ENCODE results near the gene ACTN2. TPM values are rescaled to one million over a fixed set of nuclear protein-coding genes. Genes with fewer than 3 reads are reported as not detected.

ACTN2 gene
- total RNA-seq, 1 donor from 2014 or later = not detected

DNA sequence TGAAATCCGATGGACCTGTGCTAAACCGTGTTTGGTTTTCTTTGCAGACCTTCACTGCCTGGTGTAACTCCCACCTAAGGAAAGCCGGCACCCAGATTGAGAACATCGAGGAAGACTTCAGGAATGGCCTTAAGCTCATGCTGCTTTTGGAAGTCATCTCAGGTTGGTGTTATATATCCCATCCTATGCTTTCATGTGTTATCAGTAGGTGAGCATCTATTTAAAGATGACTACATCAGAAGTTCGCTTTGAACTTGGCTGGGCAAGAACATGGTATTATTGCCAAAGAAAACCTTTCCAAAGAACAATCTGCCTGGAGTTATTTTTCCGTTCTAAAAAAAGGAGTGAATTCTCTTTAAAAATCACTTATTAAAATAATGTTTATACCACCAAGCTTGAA, 31.5 kb downstream of the ACTN2 start:
- DNase-seq = no peak
- H3K27me3 Mint-ChIP-seq = peaks cover 6% of the 10 kb centered on the region
- TF ChIP-seq, protein P1, sequence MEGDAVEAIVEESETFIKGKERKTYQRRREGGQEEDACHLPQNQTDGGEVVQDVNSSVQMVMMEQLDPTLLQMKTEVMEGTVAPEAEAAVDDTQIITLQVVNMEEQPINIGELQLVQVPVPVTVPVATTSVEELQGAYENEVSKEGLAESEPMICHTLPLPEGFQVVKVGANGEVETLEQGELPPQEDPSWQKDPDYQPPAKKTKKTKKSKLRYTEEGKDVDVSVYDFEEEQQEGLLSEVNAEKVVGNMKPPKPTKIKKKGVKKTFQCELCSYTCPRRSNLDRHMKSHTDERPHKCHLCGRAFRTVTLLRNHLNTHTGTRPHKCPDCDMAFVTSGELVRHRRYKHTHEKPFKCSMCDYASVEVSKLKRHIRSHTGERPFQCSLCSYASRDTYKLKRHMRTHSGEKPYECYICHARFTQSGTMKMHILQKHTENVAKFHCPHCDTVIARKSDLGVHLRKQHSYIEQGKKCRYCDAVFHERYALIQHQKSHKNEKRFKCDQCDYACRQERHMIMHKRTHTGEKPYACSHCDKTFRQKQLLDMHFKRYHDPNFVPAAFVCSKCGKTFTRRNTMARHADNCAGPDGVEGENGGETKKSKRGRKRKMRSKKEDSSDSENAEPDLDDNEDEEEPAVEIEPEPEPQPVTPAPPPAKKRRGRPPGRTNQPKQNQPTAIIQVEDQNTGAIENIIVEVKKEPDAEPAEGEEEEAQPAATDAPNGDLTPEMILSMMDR (IDR thresholded peaks at IDR 0.05) = no peak
- no peaks in the 10 kb centered on the region for H3K4me1 Mint-ChIP-seq
- intact Hi-C loops (cut with micrococcal nuclease) = no loop called here
- no peak for ATAC-seq (ENCODE audit: low read depth)
- H3K9me3 Mint-ChIP-seq = no peaks in the 10 kb centered on the region
- H3K27ac Mint-ChIP-seq = no peak overlapping the region
- no peak overlapping the region for H3K4me3 Mint-ChIP-seq
- CTCF ChIA-PET = no interaction called here
- POLR2A ChIA-PET = no interaction called here
- H3K36me3 Mint-ChIP-seq (ENCODE audit: low read depth) = no peaks in the 10 kb centered on the region

DNA sequence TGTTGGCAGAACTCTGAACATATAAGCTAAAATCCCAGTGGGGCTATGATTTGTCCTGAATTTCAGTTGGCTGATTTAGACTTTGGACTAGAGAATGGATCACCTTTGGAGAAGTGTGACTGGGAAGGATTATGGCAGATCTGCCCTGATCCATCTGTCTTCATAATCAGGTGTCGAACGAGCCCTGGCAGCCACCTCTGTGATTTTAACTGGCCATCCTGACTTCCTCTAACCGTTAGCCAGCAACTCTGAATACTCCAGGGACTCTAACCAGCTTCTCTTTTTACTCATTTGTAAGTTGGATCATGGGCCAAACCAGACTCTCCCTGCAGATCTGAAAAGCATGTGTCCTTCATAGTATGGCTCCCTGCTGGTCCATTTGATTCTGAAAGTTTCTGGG, 32.0 kb downstream of the ACTN2 start:
- no peak for ATAC-seq (ENCODE audit: low read depth)
- CTCF ChIA-PET = no interaction called here
- TF ChIP-seq, protein P1 (IDR thresholded peaks at IDR 0.05) = no peak
- Mint-ChIP-seq H3K4me3 (no peak overlapping the region), H3K9me3 (no peaks in the 10 kb centered on the region), H3K27me3 (peaks cover 6% of the 10 kb centered on the region), H3K4me1 (no peaks in the 10 kb centered on the region), H3K27ac (no peak overlapping the region), H3K36me3 (ENCODE audit: low read depth) (no peaks in the 10 kb centered on the region)
- POLR2A ChIA-PET = no interaction called here
- DNase-seq = no peak
- intact Hi-C loops (cut with micrococcal nuclease) = no loop called here

DNA sequence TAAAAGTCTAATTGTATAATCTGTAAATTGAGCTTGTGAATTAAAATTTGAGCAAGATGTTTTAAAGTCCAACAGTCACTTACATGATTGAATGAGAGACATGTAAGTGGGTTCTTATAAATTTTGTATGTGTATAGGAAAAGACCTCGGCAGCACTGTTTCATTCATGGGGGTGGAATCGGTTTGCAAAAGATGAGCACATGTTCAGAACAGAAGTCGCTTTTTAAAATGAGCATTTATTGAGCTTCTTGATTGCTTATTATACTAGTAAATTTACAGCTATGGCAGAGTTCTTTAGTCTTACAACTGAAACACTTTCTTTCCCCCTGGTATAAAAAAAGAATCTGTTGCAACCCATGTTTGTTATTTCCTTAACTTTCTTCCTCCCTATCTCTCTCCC, 33.9 kb downstream of the ACTN2 start:
- ATAC-seq (ENCODE audit: low read depth) (no peak), DNase-seq (no peak)
- peaks cover 3% of the 10 kb centered on the region for H3K9me3 Mint-ChIP-seq
- no peaks in the 10 kb centered on the region for H3K4me1 Mint-ChIP-seq
- no peaks in the 10 kb centered on the region for H3K36me3 Mint-ChIP-seq (ENCODE audit: low read depth)
- H3K4me3 Mint-ChIP-seq = no peak overlapping the region
- intact Hi-C loops (cut with micrococcal nuclease) = no loop called here
- TF ChIP-seq, protein P1 (IDR thresholded peaks at IDR 0.05) = no peak
- peaks cover 6% of the 10 kb centered on the region for H3K27me3 Mint-ChIP-seq
- H3K27ac Mint-ChIP-seq = no peak overlapping the region
- CTCF ChIA-PET = no interaction called here
- POLR2A ChIA-PET = no interaction called here

DNA sequence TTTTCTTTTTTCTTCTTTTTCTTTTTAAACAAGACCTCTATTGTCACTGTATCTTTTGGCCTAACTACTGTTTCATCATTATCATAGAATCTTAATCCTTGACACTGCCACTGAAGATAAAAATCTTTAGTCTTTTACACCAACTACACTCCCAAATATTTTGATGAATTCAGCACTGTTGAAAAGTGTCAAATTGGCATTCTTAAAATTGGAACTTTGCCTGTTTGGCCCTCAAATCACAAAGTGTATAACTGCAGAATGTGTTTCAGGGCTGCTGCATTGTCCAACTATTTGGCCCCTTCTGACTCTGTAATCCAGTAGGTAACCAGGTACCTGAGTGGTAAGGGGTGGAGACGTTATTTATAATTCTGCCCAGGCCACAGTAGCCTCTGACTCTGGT, 34.3 kb downstream of the ACTN2 start:
- ChIA-PET CTCF (no interaction called here), POLR2A (no interaction called here)
- H3K36me3 Mint-ChIP-seq (ENCODE audit: low read depth) = no peaks in the 10 kb centered on the region
- H3K27me3 Mint-ChIP-seq = peaks cover 6% of the 10 kb centered on the region
- intact Hi-C loops (cut with micrococcal nuclease) = no loop called here
- ATAC-seq (ENCODE audit: low read depth) (no peak), DNase-seq (no peak)
- H3K27ac Mint-ChIP-seq = no peak overlapping the region
- TF ChIP-seq, protein P1 (IDR thresholded peaks at IDR 0.05) = no peak
- peaks cover 3% of the 10 kb centered on the region for H3K9me3 Mint-ChIP-seq
- H3K4me1 Mint-ChIP-seq = no peaks in the 10 kb centered on the region
- H3K4me3 Mint-ChIP-seq = no peak overlapping the region

DNA sequence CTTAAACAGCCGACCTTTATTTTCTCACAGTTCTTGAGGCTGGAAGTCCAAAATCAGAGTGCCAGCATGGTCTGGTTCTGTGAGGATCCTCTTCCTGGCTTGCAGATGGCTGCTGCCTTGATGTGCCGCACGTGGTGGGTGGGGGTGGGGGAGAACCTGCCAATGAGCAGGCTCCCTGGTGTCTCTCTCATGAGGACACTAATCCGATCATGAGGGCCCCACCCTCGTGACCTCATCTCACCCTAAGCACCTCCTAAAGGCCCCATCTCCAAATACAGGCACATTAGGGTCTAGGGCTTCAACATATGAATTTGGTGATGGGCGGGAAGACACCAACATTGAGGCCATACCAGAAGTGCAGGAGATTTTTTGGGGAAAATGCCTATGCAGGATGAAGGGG, 37.8 kb downstream of the ACTN2 start:
- intact Hi-C loops (cut with micrococcal nuclease) = no loop called here
- ChIA-PET POLR2A (no interaction called here), CTCF (no interaction called here)
- DNase-seq = no peak
- TF ChIP-seq, protein P1 (IDR thresholded peaks at IDR 0.05) = no peak
- Mint-ChIP-seq H3K4me3 (no peak overlapping the region), H3K4me1 (no peaks in the 10 kb centered on the region), H3K36me3 (ENCODE audit: low read depth) (no peaks in the 10 kb centered on the region), H3K27ac (no peak overlapping the region), H3K9me3 (peaks cover 3% of the 10 kb centered on the region), H3K27me3 (peaks cover 2% of the 10 kb centered on the region)
- no peak for ATAC-seq (ENCODE audit: low read depth)

All from activated B cell treated with CpG ODN at 0.5 μM for 24 hours (primary cell).